ENCODE results near the gene TMEM130.

The TMEM130 gene

DNA sequence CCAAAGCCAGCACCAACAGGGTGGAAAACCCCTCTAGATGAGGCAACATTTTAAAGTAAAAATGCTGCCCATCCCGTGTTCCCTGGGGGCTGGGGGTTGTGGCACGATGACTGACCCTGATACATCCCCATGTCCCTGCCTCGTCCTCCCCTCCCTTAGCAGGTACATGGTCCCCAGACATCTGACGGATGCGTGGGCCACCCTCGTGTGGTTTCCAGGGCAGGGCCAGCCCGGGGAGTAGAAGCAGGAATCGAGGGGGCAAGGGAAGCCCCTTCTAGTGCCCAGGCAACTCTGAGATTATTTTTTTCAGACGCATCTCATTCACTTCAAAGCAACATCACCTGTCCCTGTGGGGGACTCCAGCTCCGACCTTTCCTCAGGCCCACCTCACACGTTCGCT is 3.5 kb downstream of the TMEM130 start:
- in situ Hi-C loops (cut with HindIII; ENCODE audit: low sequenced_read_pairs): no loop called here
- TF ChIP-seq, protein P1, sequence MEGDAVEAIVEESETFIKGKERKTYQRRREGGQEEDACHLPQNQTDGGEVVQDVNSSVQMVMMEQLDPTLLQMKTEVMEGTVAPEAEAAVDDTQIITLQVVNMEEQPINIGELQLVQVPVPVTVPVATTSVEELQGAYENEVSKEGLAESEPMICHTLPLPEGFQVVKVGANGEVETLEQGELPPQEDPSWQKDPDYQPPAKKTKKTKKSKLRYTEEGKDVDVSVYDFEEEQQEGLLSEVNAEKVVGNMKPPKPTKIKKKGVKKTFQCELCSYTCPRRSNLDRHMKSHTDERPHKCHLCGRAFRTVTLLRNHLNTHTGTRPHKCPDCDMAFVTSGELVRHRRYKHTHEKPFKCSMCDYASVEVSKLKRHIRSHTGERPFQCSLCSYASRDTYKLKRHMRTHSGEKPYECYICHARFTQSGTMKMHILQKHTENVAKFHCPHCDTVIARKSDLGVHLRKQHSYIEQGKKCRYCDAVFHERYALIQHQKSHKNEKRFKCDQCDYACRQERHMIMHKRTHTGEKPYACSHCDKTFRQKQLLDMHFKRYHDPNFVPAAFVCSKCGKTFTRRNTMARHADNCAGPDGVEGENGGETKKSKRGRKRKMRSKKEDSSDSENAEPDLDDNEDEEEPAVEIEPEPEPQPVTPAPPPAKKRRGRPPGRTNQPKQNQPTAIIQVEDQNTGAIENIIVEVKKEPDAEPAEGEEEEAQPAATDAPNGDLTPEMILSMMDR (IDR thresholded peaks at IDR 0.05; ENCODE audit: low read depth, low read length): no peak
- no peak overlapping the region for H3K4me3 ChIP-seq (ENCODE audit: low read depth, low read length)
- no peak for DNase-seq (ENCODE audit: low read depth, low spot score)

GRCh38 chr7:98864731-98865453 is 4.9 kb downstream of the TMEM130 start:
- DNase-seq (ENCODE audit: low read depth, low spot score): no peak
- TF ChIP-seq, protein P1 (IDR thresholded peaks at IDR 0.05; ENCODE audit: low read depth, low read length): no peak
- in situ Hi-C loops (cut with HindIII; ENCODE audit: low sequenced_read_pairs): no loop called here
- H3K4me3 ChIP-seq (ENCODE audit: low read depth, low read length): no peak overlapping the region

- in situ Hi-C loops (cut with HindIII; ENCODE audit: low sequenced_read_pairs): no loop called here
- TF ChIP-seq, protein P1 (IDR thresholded peaks at IDR 0.05; ENCODE audit: low read depth, low read length): no peak
- no peak for DNase-seq (ENCODE audit: low read depth, low spot score)
These were observed 6.2 kb downstream of the TMEM130 start for GRCh38 chr7:98863601-98864000.

GRCh38 chr7:98862716-98863420 is 6.9 kb downstream of the TMEM130 start:
- no peak overlapping the region for H3K4me3 ChIP-seq (ENCODE audit: low read depth, low read length)
- in situ Hi-C loops (cut with HindIII; ENCODE audit: low sequenced_read_pairs): no loop called here
- DNase-seq (ENCODE audit: low read depth, low spot score): no peak
- TF ChIP-seq, protein P1 (IDR thresholded peaks at IDR 0.05; ENCODE audit: low read depth, low read length): no peak

More at GRCh38 chr7:98863601-98864000, 6.2 kb downstream of the TMEM130 start:
- no peak overlapping the region for H3K4me3 ChIP-seq (ENCODE audit: low read depth, low read length)

GRCh38 chr7:98862203-98862602 is 7.6 kb downstream of the TMEM130 start:
- DNase-seq (ENCODE audit: low read depth, low spot score): no peak
- TF ChIP-seq, protein P1 (IDR thresholded peaks at IDR 0.05; ENCODE audit: low read depth, low read length): no peak
- H3K4me3 ChIP-seq (ENCODE audit: low read depth, low read length): no peak overlapping the region
- in situ Hi-C loops (cut with HindIII; ENCODE audit: low sequenced_read_pairs): no loop called here

DNA sequence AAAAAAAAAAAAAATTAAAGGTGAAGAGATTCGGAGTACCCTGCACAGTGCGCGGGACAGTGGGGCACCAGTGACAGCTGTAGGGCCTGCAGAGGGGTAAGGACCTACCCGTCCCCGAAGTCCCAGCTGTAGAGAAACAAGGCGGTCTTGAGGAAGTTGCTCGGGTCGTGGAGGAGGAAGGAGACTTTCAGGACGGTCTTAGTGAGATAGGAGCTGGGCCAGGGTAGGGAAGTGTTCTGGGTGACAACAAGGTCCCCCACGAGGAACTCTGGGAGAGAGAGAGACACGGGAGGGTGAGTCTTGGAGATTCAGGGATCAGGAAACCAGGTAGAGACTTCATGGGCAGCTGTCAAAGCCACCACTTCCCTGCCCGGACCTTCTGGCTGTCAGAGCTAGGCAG is 9.7 kb downstream of the TMEM130 start:
- H3K4me3 ChIP-seq (ENCODE audit: low read depth, low read length): no peak overlapping the region
- no peak for DNase-seq (ENCODE audit: low read depth, low spot score)
- in situ Hi-C loops (cut with HindIII; ENCODE audit: low sequenced_read_pairs): no loop called here
- TF ChIP-seq, protein P1 (IDR thresholded peaks at IDR 0.05; ENCODE audit: low read depth, low read length): no peak
